ENCODE measurements around the gene UBE3C. TPM values are rescaled to one million over a fixed set of nuclear protein-coding genes. Genes with fewer than 3 reads are reported as not detected.

Gene UBE3C
- total and polyA plus RNA-seq, 9 of the 15 experiments (the other 6 are each of a cell fraction or from before 2014, with no cell fraction given), result 9.6 to 91.7 (median 75.4) TPM

DNA sequence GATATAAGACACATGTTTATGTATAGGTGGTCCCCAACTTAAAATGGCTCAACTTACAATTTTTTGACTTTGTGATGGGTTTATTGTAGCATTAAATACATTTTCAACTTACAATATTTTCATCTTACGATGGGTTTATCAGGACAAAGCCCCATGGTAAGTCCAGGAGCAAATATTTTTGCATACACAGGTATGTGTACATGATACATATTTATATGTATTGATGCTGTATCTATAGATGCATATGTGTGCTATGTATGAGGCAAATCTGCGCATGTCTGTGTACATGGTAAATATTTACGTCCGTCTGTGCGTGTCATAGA, 664 bp upstream of the UBE3C start (continued):
- TF ChIP-seq, protein P1, sequence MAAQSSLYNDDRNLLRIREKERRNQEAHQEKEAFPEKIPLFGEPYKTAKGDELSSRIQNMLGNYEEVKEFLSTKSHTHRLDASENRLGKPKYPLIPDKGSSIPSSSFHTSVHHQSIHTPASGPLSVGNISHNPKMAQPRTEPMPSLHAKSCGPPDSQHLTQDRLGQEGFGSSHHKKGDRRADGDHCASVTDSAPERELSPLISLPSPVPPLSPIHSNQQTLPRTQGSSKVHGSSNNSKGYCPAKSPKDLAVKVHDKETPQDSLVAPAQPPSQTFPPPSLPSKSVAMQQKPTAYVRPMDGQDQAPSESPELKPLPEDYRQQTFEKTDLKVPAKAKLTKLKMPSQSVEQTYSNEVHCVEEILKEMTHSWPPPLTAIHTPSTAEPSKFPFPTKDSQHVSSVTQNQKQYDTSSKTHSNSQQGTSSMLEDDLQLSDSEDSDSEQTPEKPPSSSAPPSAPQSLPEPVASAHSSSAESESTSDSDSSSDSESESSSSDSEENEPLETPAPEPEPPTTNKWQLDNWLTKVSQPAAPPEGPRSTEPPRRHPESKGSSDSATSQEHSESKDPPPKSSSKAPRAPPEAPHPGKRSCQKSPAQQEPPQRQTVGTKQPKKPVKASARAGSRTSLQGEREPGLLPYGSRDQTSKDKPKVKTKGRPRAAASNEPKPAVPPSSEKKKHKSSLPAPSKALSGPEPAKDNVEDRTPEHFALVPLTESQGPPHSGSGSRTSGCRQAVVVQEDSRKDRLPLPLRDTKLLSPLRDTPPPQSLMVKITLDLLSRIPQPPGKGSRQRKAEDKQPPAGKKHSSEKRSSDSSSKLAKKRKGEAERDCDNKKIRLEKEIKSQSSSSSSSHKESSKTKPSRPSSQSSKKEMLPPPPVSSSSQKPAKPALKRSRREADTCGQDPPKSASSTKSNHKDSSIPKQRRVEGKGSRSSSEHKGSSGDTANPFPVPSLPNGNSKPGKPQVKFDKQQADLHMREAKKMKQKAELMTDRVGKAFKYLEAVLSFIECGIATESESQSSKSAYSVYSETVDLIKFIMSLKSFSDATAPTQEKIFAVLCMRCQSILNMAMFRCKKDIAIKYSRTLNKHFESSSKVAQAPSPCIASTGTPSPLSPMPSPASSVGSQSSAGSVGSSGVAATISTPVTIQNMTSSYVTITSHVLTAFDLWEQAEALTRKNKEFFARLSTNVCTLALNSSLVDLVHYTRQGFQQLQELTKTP (IDR thresholded peaks at IDR 0.05; ENCODE audit: low read depth in 1 of 2, partially characterized antibody in 2 of 2), result peak in 1 of 2 experiments; percentile 41
- TF ChIP-seq NRF1 (conservative IDR thresholded peaks at IDR 0.05 in 1 of 2, IDR thresholded peaks at IDR 0.05 in 1 of 2), result no peak; a peak in 2 of 4 replicates
- TF ChIP-seq ZNF232 (CRISPR knock-in tag; IDR thresholded peaks at IDR 0.05), result peak; percentile 73; the same call in 1 of the 2 replicates
- TF ChIP-seq RBM15 (IDR thresholded peaks at IDR 0.05; ENCODE audit: insufficient read depth, low read length), result no peak
- TF ChIP-seq, protein P2, sequence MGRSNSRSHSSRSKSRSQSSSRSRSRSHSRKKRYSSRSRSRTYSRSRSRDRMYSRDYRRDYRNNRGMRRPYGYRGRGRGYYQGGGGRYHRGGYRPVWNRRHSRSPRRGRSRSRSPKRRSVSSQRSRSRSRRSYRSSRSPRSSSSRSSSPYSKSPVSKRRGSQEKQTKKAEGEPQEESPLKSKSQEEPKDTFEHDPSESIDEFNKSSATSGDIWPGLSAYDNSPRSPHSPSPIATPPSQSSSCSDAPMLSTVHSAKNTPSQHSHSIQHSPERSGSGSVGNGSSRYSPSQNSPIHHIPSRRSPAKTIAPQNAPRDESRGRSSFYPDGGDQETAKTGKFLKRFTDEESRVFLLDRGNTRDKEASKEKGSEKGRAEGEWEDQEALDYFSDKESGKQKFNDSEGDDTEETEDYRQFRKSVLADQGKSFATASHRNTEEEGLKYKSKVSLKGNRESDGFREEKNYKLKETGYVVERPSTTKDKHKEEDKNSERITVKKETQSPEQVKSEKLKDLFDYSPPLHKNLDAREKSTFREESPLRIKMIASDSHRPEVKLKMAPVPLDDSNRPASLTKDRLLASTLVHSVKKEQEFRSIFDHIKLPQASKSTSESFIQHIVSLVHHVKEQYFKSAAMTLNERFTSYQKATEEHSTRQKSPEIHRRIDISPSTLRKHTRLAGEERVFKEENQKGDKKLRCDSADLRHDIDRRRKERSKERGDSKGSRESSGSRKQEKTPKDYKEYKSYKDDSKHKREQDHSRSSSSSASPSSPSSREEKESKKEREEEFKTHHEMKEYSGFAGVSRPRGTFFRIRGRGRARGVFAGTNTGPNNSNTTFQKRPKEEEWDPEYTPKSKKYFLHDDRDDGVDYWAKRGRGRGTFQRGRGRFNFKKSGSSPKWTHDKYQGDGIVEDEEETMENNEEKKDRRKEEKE (IDR thresholded peaks at IDR 0.05; ENCODE audit: borderline replicate concordance in 1 of 2, control insufficient read depth in 1 of 2, low read depth in 2 of 2, low read length in 1 of 2), result no peak
- no peak for TF ChIP-seq ZBTB2 (IDR thresholded peaks at IDR 0.05)
- TF ChIP-seq MIER1 (IDR thresholded peaks at IDR 0.05; ENCODE audit: low read depth), result no peak
- TF ChIP-seq MAFK (IDR thresholded peaks at IDR 0.05; ENCODE audit: low read length), result no peak
- TF ChIP-seq, protein P3, sequence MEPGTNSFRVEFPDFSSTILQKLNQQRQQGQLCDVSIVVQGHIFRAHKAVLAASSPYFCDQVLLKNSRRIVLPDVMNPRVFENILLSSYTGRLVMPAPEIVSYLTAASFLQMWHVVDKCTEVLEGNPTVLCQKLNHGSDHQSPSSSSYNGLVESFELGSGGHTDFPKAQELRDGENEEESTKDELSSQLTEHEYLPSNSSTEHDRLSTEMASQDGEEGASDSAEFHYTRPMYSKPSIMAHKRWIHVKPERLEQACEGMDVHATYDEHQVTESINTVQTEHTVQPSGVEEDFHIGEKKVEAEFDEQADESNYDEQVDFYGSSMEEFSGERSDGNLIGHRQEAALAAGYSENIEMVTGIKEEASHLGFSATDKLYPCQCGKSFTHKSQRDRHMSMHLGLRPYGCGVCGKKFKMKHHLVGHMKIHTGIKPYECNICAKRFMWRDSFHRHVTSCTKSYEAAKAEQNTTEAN (CRISPR knock-in tag; IDR thresholded peaks at IDR 0.05), result peak; percentile 75; the same call in 1 of the 2 replicates
- TF ChIP-seq SMC3 (conservative IDR thresholded peaks at IDR 0.05; ENCODE audit: insufficient read depth, low read depth, low read length), result no peak
- TF ChIP-seq CREBBP (IDR thresholded peaks at IDR 0.05; ENCODE audit: low read depth, low read length), result no peak
- peak; percentile 81; the same call in 1 of the 2 replicates for TF ChIP-seq ZNF717 (CRISPR knock-in tag; IDR thresholded peaks at IDR 0.05)
- no peak for TF ChIP-seq ZNF174 (CRISPR knock-in tag; IDR thresholded peaks at IDR 0.05)
- TF ChIP-seq PTTG1 (tag; IDR thresholded peaks at IDR 0.05; ENCODE audit: low read depth), result no peak
- TF ChIP-seq TFE3 (CRISPR knock-in tag; IDR thresholded peaks at IDR 0.05), result no peak
- no peak; the same call in 1 of the 2 replicates for TF ChIP-seq GABPB1 (CRISPR knock-in tag; IDR thresholded peaks at IDR 0.05)
- TF ChIP-seq CCAR2 (IDR thresholded peaks at IDR 0.05; ENCODE audit: low read depth, low read length), result no peak

Measured in K562 (cell line).